Kasumi-1 (cell line): ENCODE data around the gene RASA3.

ENCODE experiments used
- DNase-seq, 2 experiments: peaks; one replicate each; lab custom pipeline; 2025; lab: John Stamatoyannopoulos, UW

RASA3 gene

GRCh38 chr13:114004420-114005205 is 127.8 kb downstream of the RASA3 start:
- DNase-seq, result no peak

GRCh38 chr13:114002771-114003321 is 129.6 kb downstream of the RASA3 start:
- DNase-seq, result no peak

- no peak for DNase-seq
Observed at GRCh38 chr13:114002009-114002544, 130.3 kb downstream of the RASA3 start.

GRCh38 chr13:114001331-114002008 is 131.0 kb downstream of the RASA3 start:
- DNase-seq, result no peak

- DNase-seq, result no peak
Observed at GRCh38 chr13:114000151-114001040, 132.0 kb downstream of the RASA3 start.

GRCh38 chr13:113999618-113999910 is 132.9 kb downstream of the RASA3 start:
- DNase-seq, result no peak

- no peak for DNase-seq
Observed at GRCh38 chr13:113998781-113999617, 133.4 kb downstream of the RASA3 start.

GRCh38 chr13:113997845-113998751 is 134.3 kb downstream of the RASA3 start:
- no peak for DNase-seq

GRCh38 chr13:113996912-113997745 is 135.3 kb downstream of the RASA3 start:
- no peak for DNase-seq

- no peak for DNase-seq
Observed at GRCh38 chr13:113996081-113996911, 136.1 kb downstream of the RASA3 start.

GRCh38 chr13:113995051-113995601 is 137.3 kb downstream of the RASA3 start:
- no peak for DNase-seq

GRCh38 chr13:113992276-113993005 is 140.0 kb downstream of the RASA3 start:
- no peak for DNase-seq

GRCh38 chr13:113991676-113992179 is 140.7 kb downstream of the RASA3 start:
- no peak for DNase-seq

GRCh38 chr13:113991191-113991669 is 141.2 kb downstream of the RASA3 start:
- DNase-seq, result no peak

- DNase-seq, result no peak
Observed at GRCh38 chr13:113990321-113990837, 142.0 kb downstream of the RASA3 start.

GRCh38 chr13:113989585-113990300 is 142.7 kb downstream of the RASA3 start:
- DNase-seq, result peak; percentile 64 to 66
